Brain microvascular endothelial cell (primary cell): ENCODE results near the gene UPF1.

Experiments used
- DNase-seq: peaks from one replicate; pipeline ENCODE4 v3.0.0-alpha.2; 2020
- H3K27ac ChIP-seq: fragments of 250-450 bp; sonication (Bioruptor Pico); 2 replicates; pipeline ENCODE4 v1.5.1; 2020; ENCODE audit warnings: mild to moderate bottlenecking, moderate library complexity
- H3K27me3 ChIP-seq: fragments of 250-450 bp; sonication (Bioruptor Pico); replicated peaks from 2 replicates; pipeline ENCODE4 v1.5.1; 2020; ENCODE audit warnings: mild to moderate bottlenecking
- H3K36me3 ChIP-seq: fragments of 250-450 bp; sonication (Bioruptor Pico); replicated peaks from 2 replicates; pipeline ENCODE4 v1.5.1; 2020; ENCODE audit warnings: mild to moderate bottlenecking
- H3K4me3 ChIP-seq: 2 replicates; pipeline ENCODE4 v1.5.1; 2011; ENCODE audit warnings: low read depth, mild to moderate bottlenecking, control low read depth, low read length, moderate library complexity
- in situ Hi-C: cut with HindIII; loops from 2 replicates; pipeline ENCODE4 v1.10.0; 2017; ENCODE audit warnings: low sequenced_read_pairs, low pct_ligation_motif_present
- TF ChIP-seq, protein P1 (sequence below): IDR thresholded peaks from 2 replicates; pipeline ENCODE4 v1.5.1; 2011; ENCODE audit warnings: low read depth, mild to moderate bottlenecking, moderate library complexity, low read length, control low read depth, inconsistent platforms; ENCODE audit errors: missing control alignments

UPF1 gene

DNA sequence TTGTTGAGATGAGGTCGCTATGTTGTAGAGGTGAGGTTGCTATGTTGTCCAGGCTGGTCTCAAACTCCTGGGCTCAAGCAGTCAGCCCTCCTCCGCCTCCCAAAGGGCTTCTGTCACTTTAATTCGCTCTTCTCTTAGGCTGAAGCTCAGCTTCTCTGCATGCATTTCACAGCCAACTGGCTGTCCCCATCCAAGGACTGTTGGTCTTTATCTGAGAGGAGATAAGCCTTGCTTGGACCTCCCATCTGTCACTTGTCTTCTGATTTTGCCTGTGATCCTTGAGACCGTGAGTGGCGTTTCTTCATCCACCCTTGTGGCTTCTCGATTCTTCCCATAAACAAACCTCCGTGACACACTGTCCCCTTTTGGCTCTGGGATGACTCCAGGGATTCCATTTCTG is 39.8 kb downstream of the UPF1 start:
- no peak overlapping the region for H3K27ac ChIP-seq
- in situ Hi-C loops, result loop anchor here (25.0 kb wide), 1 partner anchor 284 kb away; the partner anchor contains the start of gene REX1BD
- no peak for DNase-seq

DNA sequence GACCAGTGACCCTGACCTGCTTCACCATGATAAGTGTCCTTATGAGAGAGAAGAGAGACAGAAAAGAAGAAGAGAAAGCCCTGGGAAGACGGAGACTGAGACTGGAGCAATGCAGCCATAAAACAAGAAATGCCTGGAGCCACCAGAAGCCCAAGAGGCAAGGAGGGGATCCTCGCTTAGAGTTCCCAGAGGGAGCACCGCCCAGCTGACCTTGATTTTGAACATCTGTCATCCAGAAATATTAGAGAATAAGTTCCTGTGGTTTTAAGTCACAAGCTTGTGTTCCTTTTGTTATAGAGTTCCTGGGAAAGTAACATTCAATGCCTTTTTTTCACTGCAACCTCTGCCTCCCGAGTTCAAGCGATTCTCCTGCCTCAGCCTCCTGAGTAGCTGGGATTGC is 44.0 kb downstream of the UPF1 start:
- TF ChIP-seq, protein P1, sequence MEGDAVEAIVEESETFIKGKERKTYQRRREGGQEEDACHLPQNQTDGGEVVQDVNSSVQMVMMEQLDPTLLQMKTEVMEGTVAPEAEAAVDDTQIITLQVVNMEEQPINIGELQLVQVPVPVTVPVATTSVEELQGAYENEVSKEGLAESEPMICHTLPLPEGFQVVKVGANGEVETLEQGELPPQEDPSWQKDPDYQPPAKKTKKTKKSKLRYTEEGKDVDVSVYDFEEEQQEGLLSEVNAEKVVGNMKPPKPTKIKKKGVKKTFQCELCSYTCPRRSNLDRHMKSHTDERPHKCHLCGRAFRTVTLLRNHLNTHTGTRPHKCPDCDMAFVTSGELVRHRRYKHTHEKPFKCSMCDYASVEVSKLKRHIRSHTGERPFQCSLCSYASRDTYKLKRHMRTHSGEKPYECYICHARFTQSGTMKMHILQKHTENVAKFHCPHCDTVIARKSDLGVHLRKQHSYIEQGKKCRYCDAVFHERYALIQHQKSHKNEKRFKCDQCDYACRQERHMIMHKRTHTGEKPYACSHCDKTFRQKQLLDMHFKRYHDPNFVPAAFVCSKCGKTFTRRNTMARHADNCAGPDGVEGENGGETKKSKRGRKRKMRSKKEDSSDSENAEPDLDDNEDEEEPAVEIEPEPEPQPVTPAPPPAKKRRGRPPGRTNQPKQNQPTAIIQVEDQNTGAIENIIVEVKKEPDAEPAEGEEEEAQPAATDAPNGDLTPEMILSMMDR, result no peak
- in situ Hi-C loops, result no loop called here
- Histone ChIP-seq H3K4me3 (no peak overlapping the region), H3K36me3 (no peaks in the 10 kb centered on the region), H3K27me3 (peaks cover 1% of the 10 kb centered on the region), H3K27ac (no peak overlapping the region)
- no peak for DNase-seq

More for the DNA sequence above, 39.8 kb downstream of the UPF1 start:
- Histone ChIP-seq H3K27me3 (peaks cover 10% of the 10 kb centered on the region), H3K4me3 (no peak overlapping the region), H3K36me3 (peaks cover 20% of the 10 kb centered on the region)
- TF ChIP-seq, protein P1, result no peak

DNA sequence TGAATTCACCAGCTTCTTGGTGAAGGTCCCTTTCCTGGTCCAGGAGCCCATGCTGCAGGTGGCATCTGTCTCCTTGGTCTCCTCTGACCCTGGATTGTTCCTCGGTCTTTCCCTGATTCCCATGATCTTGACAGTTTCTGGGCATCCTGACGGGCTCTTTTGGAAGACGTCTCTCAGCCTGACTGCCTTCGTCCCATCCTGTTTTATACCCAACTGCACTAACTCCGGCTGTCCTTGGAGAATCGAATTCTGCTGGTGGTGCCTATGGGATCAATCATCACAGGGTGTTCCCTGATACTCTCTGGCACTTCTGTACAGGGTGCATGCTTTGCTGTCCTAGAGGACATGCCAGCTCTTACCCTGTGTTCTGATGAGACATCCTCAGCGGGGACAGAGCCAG is 45.1 kb downstream of the UPF1 start:
- no peaks in the 10 kb centered on the region for H3K27me3 ChIP-seq
- in situ Hi-C loops, result no loop called here
- H3K27ac ChIP-seq, result no peak overlapping the region
- H3K4me3 ChIP-seq, result no peak overlapping the region
- H3K36me3 ChIP-seq, result no peaks in the 10 kb centered on the region
- DNase-seq, result no peak
- TF ChIP-seq, protein P1, result no peak

DNA sequence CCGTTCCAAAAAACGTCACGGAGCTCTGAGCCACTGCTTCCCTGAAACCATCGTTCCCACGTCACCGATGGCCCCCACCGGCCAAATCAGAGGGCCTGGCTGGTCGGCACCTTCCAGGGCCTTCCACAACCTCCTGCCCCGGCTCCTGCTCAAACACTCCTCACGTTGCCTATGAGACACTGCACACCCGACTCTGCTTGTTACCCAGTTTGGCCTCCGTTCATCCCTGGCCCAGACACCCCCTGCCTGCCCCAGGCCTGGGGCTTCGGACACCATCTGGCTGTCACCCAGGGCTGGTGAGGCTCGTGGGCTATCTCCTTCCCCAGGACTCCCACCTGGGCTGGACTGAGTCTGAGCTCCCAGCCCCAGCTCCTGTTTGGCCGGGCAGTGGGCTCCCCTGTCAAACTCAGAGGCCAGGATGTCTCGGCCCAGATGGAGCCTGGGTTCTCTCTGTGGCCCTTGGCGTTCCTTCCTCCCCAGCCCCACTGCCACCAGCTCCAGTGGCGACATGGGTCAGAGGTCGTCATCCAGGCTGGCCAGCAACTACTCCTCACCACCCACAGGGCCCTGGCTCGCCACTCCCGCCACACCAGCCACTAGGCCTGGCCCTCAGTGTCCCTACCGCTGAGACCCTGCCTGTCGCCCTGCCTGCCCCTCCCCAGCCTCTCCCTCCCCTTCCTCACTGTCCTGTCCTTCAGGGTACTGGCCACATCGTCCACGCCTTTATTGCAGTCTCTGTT is 46.5 kb downstream of the UPF1 start:
- TF ChIP-seq, protein P1, result no peak
- Histone ChIP-seq H3K36me3 (no peaks in the 10 kb centered on the region), H3K27me3 (no peaks in the 10 kb centered on the region), H3K27ac (no peak overlapping the region), H3K4me3 (no peak overlapping the region)
- in situ Hi-C loops, result no loop called here
- DNase-seq, result no peak

DNA sequence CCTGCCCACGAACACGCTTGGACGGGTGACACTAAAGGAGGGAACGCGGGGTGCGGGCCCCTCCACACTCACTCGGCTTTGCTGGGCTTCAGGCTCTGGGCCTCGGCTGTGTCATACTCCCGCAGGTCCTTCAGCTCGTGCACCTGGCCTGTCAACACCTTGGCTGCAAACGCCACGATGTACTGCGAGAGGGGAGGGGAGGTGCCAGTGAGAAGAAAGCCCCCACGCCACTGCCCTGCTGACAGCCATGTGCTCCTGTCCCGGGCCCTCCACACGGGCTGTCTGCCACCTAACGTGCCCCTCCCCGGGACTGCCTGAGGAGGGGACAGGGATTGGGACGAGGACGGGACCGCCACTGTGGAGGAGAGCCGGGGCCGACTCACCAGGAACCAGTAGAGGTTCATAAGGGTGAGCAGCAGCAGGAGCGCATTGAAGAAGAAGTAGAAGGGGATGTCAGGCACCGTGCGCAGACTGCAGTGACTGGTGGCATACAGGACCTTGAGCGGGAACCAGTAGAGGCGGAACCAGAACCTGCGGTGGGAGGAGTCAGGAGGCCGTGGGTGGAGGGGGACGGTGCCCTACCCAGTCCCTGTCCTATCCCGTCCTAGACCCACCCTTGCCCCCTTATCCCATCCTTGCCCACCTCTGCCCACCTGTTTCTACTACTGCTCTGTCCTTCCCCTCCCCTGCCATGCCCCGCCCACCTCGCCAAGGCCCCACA is 47.3 kb downstream of the UPF1 start:
- H3K36me3 ChIP-seq, result no peaks in the 10 kb centered on the region
- TF ChIP-seq, protein P1, result no peak
- in situ Hi-C loops, result no loop called here
- no peak overlapping the region for H3K27ac ChIP-seq
- no peaks in the 10 kb centered on the region for H3K27me3 ChIP-seq
- no peak overlapping the region for H3K4me3 ChIP-seq
- DNase-seq, result no peak
